Stimulated activated CD8-positive, alpha-beta memory T cell treated with anti-CD3 and anti-CD28 coated beads, Interleukin-2, amount 100 ng/mL, for 1 hour (primary cell): ENCODE data around the gene ST7.
"Not testable (repeated sequence)": the region's sequence is repeated elsewhere in the genome, so short reads cannot be mapped to it uniquely, and the experiment has no call there.

ENCODE experiments used
- DNase-seq, 2 donors: peaks; one replicate each; pipeline ENCODE4 v3.0.0-alpha.2; 2020; ENCODE audit warnings: low read depth in 2 of 2

The ST7 gene

DNA sequence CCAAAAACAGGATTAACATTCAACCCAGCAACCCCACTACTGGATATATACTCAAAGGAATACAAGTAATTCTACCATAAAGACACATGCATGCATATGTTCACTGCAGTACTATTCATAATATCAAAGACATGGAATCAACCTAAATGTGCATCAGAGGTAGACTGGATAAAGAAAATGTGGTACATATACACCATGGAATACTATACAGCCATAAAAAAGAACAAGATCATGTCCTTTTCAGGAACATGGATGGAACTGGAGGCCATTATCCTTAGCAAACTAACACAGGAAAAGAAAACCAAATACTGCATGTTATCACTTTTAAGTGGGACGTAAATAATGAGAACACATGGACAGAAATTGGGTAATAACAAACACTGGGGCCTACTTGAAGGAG, 77.5 kb downstream of the ST7 start:
- DNase-seq = not testable (repeated sequence)

DNA sequence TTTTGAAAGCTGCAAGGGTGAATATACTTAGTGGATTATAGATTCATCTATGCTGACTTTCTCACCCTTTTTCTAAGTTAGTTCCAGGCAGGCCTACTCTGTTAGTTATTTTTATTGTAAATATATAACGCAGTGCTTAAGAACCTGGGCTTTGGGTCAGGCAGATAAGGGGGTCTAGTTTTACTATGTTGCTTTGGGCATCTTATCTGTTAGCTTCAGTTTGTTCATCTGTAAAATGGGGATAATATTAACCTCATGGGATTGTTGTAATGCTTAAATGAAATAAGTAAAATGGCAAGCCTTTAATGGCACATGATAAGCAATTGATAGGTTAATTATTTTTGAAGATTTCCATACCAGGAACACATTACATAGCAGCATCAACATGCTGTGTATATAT, 79.5 kb downstream of the ST7 start:
- DNase-seq = no peak

DNA sequence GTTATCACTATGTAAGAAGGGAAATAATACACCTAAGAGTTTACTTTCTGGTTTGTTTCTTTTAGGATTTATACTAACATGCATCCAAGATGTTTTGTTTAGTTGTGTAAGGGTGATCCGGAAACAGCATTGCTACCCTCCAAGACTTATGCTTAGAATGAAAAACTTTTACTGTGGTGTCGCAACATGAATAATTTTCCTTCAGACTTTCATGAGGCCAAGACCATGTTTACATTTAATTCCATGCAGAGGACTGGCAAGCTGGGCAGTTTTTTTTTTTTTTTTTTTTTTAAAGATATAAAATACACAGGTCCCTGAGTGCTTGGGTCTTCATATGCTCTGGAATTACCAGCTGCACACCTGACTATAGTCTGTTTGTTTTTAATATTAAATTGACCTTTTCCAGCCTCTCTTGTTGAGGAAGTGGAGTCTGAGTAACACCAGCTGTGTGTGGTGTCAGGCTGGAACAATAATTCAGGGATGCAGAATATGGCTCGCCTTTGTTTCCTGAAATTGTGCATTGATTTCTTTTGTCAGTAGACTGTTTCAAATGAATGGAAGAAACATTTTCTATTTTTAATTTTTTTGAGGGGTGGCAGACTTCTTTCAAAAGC, 81.7 kb downstream of the ST7 start:
- DNase-seq = no peak

DNA sequence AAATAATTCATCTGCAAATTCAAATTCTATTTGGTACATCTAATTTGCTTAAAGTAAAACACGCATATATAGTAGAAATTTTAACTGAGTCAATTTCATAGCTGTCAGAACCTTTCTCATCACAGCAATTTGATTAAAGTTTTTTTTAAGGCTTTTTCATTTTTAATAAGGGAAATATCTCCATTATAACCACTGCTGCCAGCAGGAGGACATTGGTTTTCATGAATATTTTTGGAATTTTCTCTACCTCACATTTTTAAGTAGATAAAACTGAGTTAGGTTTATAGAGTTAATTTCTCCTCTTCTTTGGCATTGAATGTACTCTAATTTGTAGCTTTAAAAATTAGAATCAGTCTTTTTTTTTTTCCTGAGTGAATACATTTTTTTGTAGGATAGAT, 82.2 kb downstream of the ST7 start:
- no peak for DNase-seq

DNA sequence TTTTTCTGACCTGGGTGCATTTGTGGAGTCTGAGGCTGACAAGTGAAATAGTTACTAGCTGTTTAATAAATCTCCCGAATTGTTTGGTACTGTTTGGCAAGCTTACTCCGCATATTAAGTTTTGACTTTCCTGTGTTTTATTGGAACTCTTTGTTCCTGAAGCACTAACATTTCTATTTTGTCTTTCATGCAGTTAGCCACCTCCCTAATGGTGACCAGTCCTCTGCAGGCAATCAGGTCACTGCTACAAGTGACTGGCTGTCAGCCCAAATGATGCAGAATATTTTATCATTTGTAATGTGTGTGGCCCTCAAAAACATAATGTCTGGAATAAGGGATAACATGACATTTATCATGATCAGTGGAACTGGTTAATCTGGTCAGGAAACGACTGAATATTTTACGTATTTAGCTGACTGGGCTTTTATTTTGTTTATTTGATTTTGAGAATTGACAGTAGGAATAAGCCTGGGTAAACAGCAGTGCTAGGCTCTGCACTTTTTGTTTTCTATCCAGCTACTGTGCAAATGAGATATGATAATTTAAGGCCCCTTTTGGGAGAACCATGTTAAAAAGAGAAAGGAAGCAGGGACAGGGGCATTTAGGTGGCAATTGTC, 82.9 kb downstream of the ST7 start:
- no peak for DNase-seq

DNA sequence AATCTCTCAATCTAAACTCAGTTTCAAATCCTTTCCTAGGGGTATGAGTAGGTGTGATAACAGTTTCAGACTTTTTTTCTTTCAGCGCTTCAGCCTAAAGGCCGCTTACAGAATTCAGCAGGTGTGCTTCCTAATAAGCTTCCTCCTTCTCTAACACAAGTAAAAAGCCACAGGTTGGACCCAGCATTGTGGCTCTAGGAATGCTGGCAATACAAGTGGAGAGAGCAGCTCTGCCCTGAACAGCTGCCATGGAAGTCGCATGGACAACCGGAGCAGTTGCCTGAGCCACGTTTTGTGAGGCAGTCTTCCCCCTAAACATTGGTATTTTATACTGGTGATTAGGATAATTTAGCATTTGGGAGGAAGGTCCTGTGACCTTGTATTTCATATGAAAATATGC, 83.5 kb downstream of the ST7 start:
- DNase-seq = no peak

DNA sequence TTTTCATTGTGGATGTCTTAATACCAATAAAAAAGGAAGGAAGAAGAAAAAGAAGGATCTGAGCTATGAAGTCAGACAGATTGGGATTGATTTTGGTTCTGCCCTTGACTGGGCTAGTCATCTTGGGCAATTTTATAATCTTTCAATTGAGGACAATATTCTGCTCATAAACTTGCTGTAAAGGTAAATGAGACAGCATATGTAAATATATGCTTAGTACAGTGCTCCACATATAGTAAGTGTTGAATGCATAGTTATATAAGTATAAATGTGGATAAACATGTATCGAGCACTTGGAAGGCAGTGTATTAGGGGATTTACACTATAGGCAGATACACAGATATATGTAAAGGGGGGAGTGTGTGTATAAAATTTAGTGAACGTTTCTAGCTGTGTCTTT, 85.1 kb downstream of the ST7 start:
- no peak for DNase-seq

DNA sequence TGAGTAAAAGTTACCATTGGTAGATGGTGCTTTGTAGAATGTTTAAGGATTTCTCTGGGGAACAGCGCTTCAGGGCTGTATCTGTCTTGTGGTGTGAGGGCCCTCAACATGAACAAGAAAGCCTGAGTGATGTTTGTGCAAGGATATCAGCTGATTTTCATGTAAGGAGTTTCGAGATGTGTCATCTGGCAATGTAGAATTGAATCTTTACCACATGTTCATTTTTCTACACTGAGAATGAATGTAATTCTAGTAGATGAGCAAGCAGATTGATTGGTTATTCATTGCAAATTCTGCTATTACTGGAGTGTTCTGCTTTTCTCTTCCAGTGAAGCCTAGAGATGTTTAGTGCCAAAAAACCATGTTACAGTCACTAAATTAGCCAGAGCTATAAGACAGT, 87.7 kb downstream of the ST7 start:
- no peak for DNase-seq

DNA sequence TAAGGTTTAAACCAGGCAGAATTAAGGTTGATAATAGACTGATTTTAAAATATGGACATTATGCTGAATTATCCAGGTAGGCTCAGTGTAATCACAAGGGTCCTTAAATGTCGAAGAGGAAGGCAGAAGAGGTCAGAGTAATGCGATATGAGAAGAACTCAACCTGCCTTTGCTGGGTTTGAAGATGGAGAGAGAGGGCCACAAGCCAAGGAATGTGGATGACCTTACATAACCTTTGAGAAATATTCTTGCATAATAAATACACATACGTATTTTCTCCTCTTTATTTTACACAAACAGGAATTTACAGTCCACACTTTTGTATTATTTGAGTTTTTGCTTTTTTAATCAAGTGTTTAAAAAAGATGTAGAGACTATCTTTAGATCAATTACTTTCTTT, 88.5 kb downstream of the ST7 start:
- DNase-seq = no peak

DNA sequence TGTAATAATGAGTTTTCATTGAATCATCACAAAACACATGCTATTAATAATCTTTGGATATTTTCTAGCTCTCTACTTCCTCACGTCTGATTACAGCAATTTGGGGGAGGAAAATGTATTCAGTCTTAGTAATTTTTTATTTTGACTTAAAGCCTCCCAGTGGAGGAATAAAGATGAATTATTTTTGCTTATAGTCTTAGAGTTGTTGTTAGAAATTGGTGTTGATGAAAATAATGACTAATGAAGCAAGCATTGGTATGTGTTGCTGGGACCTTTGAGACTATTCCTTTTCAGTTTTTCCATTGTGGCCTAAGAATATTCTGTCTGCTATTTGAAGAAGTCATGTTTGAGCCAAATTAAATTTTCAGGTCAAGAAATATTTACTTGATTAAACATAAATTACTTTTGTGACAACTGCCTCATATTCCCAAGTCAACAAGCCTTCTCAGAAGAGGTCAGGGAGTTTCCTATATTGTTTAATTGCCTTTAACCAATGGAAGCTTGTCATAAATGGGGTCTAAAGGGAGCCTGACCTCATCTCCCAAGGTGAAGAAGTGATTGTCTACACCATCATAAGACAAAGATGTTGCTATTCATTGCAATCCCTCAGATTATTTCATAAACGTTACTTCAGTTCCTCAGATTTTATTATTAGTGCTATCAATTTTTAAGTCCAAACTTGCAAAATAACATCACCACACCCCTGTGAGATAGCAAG, 90.0 kb downstream of the ST7 start:
- DNase-seq = no peak

DNA sequence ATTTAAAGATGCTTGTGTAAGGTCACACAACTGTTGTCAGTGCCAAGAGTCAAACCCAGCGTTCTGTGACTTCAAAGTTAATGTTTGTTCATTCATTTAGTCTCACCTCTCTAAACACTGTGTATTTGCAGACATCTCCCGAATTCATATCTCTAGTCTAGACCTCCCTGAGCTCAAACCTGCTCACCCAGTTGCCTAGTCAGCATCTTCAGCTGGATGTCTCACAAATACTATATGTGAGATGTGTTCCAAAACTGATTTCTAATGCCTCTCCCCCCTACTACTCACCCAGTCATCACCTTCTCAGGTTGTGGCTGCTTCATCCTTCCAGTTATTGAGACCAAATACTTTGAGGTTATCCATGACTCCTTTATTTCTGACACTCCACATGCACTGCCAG, 91.4 kb downstream of the ST7 start:
- DNase-seq = no peak

DNA sequence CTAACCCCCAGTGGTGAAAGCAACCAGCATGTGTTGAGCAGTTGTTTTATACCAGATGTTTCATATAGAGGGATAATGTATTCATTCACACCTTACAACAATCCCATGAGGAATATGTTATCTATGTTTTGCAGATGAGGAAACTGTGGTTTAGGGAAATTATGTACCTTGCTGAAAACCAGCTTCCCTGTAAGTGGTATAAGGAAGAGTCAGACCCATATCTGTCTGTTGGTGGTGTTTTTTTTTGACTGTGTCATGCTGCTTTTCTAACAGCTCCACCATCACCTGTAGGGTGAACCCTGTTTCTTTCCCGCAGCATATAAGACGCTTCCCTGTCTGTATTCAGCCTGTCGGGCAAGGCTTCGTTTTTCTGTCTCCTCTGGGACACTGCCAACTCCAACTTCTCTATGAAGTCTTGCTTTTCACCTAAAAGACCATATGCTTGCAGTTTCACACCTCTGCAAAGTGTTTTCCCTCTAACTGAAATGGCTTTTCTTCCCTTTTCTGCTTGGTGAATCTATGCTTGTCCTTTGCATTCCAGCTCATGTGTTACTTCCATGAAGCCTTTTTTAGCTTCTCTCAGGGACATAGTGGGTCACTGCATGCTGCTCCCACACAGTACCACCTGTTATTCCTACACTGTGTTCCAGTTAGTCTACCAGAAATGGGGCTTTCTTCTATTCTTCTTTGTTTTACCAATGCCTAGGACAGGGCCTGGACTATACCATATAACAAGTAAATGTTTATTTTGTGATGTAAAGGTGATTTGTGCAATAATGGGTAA, 92.8 kb downstream of the ST7 start:
- no peak for DNase-seq

DNA sequence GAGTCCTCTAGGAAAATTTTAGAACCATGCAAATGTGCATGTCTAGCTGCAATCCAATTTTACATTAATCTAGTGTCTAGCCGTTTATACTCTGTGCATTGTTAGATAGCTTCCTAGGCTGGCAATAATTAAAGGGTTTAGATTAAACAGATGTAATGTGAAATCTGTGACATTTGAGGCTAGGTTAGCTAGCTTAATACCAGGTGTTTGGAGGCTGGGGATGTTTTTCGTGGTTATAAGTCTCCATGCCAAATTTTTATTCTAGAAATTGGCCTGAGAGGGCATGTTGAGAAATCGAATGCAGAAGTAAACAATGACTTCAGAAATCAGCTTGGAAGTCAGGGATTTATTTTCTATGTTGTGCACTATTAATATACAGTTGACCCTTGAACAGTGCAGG, 94.2 kb downstream of the ST7 start:
- DNase-seq = no peak

DNA sequence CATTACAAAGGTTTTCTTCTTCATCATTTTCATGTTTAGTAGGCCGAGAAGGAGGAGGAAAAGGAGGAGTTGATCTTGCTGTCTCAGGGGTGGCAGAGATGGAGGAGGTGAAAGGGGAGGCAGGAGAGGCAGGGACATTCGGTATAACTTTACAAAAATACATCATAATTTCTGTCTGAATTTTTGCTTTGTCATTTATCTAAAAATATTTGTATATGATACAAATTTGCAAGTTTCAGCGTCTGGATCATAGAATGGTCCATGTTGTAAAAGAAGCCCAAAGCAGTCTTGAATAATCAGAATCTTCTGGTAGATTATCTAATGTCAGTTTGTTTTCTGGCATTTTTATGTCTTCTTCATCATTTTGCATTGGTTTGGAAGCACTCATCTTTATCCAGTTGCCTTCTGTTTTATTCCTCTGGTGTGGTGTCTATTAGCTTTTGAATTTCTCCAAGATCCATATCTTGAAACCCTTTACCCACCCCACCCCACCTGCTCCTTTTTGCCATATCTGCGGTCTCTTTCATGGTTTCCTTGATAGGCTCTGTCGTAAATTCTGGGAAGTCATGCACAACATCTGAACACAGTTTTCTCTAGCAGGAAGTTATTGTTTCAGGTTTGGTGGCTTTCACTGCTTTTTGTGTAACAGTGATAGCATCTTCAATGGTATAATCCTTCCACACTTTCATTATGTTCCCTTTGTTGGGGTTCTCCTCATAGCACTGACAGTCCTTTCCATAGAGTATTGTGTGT, 95.0 kb downstream of the ST7 start:
- no peak for DNase-seq

DNA sequence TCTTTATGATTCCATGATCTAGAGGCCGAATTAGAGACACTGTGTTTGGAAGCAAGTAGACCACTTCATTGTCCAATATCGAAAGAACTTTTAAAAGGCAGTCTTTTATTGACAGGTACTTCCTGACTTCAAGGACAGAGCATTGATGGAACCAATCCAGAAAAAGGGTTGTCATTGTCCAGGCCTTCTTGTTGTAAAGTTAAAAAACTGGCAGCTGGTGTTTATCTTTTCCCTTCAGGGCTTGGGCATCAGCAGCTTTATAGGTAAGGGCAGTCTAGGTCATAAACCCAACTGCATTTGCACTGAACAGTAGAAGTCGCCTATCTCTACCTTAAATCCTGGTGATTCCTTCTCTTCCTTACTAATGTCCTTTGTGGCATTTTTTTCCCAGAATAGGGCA, 95.6 kb downstream of the ST7 start:
- DNase-seq = no peak

DNA sequence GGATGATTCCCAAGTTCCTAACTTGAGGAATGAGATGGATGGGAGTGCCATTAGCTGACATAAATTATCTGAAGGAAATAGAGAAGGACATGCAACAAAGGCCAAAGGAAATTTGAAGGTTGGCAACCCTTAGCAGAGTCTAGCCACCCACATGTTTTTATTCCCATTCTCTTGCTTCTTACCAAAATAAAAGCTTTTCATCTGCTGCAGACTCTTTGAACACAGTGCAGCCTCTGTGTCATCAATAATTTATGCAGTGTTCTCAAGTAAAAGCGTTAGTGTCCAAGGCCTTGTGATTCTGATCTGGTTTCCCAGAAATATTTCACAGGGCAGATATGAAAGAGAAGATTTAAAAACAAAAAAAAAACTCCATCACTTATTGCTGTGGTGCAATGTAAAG, 98.5 kb downstream of the ST7 start:
- DNase-seq = no peak

DNA sequence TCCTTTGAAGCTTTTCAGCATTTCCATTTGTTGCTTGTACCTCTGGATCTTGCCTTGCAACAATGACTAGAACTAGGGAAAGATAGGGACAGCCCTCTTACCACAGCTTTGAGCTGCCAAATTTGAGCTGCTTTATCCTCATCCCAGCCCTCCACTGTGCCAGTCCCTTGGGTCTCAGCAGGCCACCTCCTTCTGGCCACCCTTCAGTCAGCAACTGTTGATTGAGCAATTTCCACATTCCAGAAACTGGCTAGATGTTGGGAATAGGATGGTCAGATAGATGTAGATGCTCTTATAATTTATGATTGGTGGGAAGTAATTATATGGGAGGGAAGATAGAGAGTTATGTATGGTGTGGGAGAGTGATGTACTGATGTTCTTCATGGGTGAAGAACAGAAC, 100.1 kb downstream of the ST7 start:
- no peak for DNase-seq

DNA sequence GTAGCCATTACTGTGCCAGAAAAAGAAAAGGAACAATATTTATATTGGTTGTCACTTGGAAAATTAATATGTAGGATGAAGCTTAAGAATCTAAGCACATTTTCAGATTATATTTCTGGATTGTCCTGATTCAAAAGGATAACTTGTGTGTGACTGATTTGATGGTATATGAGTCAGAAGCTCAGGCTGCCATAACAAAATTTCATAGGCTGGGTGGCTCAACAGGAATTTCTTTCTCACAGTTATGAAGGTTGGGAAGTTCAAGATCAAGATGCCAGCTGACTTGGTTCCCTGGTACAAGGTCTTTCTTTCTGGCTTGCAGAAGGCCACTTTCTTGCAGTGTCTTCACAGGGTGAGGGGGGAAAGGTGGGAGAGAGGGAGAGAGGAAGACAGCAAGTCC, 108.5 kb downstream of the ST7 start:
- no peak for DNase-seq

DNA sequence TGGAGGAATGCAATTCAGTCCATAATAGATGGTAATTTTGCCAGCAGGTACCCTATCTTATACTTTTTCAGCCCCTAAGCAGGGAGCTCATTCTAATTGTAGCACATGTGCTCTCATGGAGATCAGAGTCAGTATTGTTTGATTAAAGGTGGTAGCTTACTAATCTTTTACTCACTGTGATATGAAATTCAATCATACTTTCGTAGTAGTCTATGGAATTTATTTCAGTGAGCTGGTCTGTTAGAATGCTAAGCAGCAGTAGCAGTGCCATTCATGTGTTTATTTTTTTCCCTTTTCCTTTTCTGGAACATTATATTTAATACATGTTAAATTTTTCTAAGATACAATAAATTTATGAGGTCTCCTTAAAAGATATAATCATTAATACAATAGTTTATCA, 109.0 kb downstream of the ST7 start:
- no peak for DNase-seq

DNA sequence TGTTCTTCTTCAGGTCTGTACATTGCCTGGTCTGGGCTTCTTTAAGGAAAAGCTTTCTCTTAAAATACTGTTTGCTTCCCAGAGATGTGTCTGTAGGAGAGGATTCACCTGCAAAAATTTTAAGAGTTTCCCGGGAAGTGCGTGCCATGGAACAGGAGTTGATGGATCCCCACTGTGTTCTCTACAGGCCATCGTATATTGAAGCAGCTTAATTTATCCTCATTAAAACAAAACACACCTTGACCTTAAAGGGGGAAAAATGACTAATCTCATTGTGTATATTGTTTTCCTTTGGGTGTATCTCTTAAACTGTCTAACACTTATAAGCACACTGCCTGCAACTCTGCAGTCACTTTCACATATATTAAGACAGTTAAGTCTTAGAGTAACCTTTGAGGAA, 111.4 kb downstream of the ST7 start:
- no peak for DNase-seq

DNA sequence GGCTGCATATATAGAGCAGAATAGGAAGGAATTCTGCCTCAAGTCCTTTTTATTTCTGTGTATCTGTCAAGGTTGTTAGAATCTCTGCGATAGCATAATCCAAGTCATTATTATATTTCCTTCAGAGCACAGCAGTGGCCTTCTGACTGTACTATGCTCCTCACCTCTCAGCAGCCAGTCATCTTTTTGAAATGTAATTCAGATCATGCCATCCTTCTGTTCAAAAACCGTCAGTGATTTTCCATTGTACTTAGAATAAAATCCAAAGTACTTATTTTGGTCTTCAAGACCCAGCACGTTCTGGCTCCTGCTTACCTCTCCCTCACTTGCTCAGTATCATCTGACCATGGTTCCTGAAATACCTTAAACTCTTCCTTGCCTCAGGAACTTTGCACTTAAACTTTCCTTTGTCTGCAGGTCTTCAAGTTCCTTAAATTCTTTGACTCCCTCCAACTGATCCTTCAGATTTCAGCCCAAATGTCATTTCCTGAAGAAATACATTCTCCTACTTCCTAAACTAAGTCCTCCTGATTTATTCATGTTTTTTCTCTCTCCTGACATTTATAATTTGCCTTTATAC, 112.4 kb downstream of the ST7 start:
- no peak for DNase-seq

DNA sequence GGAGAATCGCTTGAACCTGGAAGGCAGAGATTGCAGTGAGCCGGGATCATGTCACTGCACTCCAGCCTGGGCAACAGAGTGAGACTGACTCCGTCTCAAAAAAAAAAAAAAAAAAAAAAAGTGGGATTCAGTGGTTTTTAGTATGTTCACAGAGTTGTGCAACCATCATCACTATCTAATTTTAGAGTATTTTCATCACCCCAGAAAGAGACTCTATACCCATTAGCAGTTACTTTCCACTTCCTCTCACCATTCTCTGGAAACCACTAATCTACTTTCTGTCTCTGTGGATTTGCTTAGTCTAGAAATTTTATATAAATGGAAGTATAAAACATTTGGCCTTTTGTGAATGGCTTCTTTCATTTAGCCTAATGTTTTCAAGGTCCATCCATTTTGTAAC, 113.4 kb downstream of the ST7 start:
- no peak for DNase-seq
